HG03060 (cell line): ENCODE data around the gene ALG3.
"Not testable (repeated sequence)": the region's sequence is repeated elsewhere in the genome, so short reads cannot be mapped to it uniquely, and the experiment has no call there.

Experiments used
- ATAC-seq: cut with Tn5 transposase; IDR thresholded peaks from one replicate; pipeline ENCODE4 v1.9.1; 2021; ENCODE audit warnings: low read depth, moderate number of reproducible peaks; ENCODE audit not compliant: unreplicated experiment

The ALG3 gene

GRCh38 chr3:184248454-184249411 lies at the start of gene ALG3:
Gene ALG3, minus strand, starts transcription at chr3:184248962. Its CDS starts 22 bp downstream, at chr3:184248940.
- ATAC-seq = no peak

GRCh38 chr3:184296616-184297015 lies 47.9 kb upstream of the ALG3 start:
- ATAC-seq = no peak

DNA sequence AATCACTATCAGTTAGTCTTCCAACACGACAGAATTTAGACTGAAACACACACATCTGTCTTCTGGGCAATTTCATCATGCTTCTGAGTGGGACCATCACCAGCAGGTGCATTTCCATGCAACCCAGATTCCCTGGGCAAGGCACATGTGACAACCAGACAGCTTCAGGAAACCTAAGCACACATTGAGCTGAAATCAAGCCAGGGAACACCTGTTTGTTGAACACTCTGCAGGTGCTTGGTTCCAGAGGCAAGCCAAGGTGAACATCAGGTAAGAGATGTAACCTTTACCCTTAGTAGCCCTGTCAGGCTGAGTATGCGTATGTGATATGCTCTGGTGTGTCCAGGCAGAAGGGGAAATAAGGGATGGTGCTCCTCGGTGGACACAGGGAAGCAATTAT lies 47.0 kb upstream of the ALG3 start:
- ATAC-seq = no peak

- ATAC-seq = no peak
These were observed 43.1 kb upstream of the ALG3 start for GRCh38 chr3:184291738-184292445.

- no peak for ATAC-seq
These were observed 42.4 kb upstream of the ALG3 start for GRCh38 chr3:184291044-184291737.

DNA sequence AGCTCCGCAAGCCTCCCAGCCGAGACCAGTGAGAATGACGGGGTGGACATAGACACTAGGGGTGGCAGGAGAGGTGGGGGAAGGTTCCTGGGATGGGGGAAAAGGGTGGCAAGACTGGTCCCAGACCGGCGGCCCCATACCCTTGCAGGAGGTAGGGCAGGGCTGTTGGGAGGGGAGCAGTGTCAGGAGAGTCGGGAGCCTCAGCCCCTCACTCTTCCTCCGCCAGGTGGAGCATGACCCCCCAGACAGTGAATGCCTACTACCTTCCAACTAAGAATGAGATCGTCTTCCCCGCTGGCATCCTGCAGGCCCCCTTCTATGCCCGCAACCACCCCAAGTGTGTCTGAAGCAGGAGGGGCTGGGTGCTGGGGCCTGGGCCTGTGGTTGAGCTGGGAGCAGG lies 41.6 kb upstream of the ALG3 start:
- ATAC-seq = no peak

DNA sequence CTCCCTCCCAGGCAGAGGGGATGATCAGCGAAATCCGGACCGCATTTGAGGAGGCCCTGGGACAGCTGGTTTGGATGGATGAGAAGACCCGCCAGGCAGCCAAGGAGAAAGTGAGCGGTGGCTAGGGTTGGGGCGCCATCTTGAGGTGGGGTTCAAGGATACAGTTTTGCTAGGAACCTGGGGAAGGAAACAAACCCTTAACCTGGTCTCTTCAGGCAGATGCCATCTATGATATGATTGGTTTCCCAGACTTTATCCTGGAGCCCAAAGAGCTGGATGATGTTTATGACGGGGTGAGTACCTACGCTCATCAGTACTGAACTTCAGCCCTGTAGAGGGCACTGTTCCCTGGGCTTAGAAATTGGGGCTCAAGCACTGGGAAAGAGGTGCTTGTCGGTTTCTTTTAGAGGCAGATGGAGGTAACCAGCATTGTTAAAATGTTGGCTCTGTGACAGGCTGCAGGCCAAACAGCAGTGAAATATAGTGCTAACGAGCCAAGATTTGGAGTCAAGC lies 40.7 kb upstream of the ALG3 start:
- ATAC-seq = no peak

- ATAC-seq = no peak
These were observed 35.9 kb upstream of the ALG3 start for GRCh38 chr3:184284696-184285095.

- no peak for ATAC-seq
These were observed 34.9 kb upstream of the ALG3 start for GRCh38 chr3:184283681-184284080.

GRCh38 chr3:184282941-184283340 lies 34.2 kb upstream of the ALG3 start:
- ATAC-seq = no peak

- ATAC-seq = no peak
These were observed 28.6 kb upstream of the ALG3 start for GRCh38 chr3:184277366-184277765.

GRCh38 chr3:184275961-184276910 lies 27.5 kb upstream of the ALG3 start, which contains the start of gene ECE2:
Gene ECE2, plus strand, starts transcription at chr3:184276022. Its CDS starts 132 bp downstream, at chr3:184276154.
- no peak for ATAC-seq

- ATAC-seq = no peak
These were observed 26.6 kb upstream of the ALG3 start for GRCh38 chr3:184275381-184275701.

DNA sequence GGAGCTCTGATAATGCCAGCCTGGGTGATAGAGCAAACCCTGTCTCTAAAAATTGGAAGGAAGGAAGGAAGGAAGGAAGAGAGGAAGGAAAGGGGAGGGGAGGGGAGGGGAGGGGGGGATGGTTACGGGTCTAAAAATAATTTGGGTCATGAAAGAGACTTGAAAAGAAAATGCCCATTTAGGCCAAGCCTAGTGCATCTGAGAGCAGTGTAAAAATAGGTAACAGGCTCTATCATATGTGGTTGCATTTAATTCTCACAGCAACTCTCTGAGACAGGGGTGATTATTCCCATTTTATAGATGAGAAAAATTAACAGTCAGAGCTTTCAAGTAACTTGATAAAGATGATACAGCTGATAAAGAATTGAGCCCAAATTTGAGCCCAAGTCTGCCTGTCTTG lies 23.5 kb upstream of the ALG3 start:
- ATAC-seq = no peak

- ATAC-seq = not testable (repeated sequence)
These were observed 18.5 kb upstream of the ALG3 start for GRCh38 chr3:184267249-184267648.

GRCh38 chr3:184262764-184263179 lies 14.0 kb upstream of the ALG3 start:
- ATAC-seq = no peak

DNA sequence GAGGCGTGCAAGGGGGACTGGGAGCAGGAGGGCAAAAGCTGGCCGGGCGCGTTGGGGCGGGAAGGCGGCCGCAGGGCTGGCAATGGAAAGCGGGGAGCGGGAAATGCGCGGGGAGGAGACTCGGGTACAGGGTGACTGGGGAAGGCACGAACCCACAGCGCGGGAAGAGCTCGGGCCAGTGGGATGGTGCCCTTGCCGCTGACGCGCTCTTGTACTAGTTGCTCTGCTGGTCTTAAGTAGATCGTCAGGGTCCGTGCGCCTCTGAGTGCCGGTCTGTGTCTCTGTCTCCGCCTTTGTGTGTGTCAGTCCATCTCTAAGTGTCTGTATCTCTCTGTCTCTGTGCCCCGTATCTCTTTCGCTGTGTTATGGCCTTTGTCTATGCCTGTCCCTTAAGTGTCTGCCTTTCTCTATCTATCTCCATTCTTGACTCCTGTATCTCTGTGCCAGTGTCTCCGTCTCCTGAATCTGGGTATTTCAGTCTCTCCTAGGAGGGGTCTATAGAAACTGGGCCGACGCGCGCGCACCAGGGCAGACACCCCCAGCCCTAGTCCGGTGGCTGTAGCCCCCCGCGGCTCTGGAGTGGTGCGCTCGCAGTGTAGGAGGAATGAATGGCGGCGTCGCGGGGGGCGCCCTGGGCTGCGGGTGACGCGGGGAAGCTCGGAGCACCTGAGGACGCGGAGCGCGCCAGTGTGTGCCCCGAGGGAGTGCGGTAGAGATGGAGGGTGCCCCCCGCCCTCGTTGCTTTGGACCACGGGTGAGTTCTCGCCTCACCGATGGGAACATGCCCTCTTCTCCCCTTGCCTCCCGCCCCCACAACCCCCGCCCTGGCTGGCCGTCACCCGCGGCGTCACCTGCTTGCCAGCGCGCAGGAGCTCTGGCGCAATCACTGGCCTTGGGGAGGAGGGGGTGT lies 13.3 kb upstream of the ALG3 start:
- no peak for ATAC-seq

DNA sequence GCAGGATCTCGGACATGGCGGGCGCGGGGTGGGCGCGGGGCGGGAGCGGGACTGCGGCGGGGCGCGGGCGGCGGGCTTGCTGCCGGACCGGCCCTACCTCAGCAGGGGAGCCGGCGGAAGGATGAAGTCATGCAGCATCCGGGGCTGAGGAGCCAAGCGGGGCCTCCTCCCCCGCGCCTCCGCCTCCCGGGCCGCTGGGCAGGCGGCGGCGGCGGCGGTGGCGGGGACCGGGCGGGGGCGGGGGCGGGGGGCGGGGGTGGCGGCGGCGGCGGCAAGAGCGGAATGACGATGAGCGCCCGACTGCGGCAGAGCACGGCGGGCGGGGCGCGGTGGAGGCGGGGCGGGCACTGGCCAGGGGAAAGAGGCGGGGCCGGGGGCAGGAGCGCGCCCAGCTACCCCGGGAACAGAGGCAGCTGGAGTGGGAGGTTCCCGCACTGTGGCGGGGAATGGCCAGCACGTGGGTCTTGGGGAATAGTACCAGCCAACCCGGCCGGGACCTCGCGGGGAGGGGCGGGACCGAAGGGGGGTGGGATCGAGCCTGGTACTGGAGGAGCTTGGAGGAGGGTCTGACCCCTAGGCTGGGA lies 12.6 kb upstream of the ALG3 start, which contains the start of gene CAMK2N2:
Gene CAMK2N2, minus strand, starts transcription at position 284 of the 584 bp plus-strand sequence. Its CDS starts 268 bp downstream, at position 16.
- no peak for ATAC-seq
